Left cardiac atrium (tissue), 4 donors: ENCODE data around the gene NIPBL. TPM values are rescaled to one million over a fixed set of nuclear protein-coding genes. Genes with fewer than 3 reads are reported as not detected.
A peak's percentile ranks its signal among the peaks of the same experiment; 100 is the strongest.
"Not testable (repeated sequence)": the region's sequence is repeated elsewhere in the genome, so short reads cannot be mapped to it uniquely, and the experiment has no call there.

Experiments used
- ATAC-seq, 2 donors: fragments of 200-7000 bp; cut with Tn5 transposase; one replicate each; pipeline ENCODE4 v1.9.1; 2020; ENCODE audit warnings: mild to moderate bottlenecking in 2 of 2, moderate library complexity in 2 of 2
- DNase-seq: peaks from one replicate; pipeline ENCODE4 v3.0.0-alpha.2; 2020
- intact Hi-C, 2 donors: fragments of 100-400 bp; cut with DNase I; formaldehyde crosslinking; loops; one replicate each; pipeline versions ENCODE4 v1.14.1 to v1.15.1; 2022 to 2023
- total RNA-seq, 2 donors: library from RNA; stranded (reverse); fragmentation: NEBNext Ultra II Directional; extraction: Animal tissue kit (Norgen Biotek cat#: 25700); gene quantifications; one replicate each; pipeline ENCODE4 v1.2.1, GENCODE V29; 2021
- donor health status: DM: no; HTN: yes; CAD: no.
- donor health status: DM: no; HTN: yes; CAD: no; lungs with severe emphysema.
- donor health status: DM: yes; HTN: yes; CAD: no.
- donor health status: Dilated cardiomyopathy.

Gene NIPBL
- total RNA-seq, 2 donors from 2014 or later = 40.2 to 46.6 TPM

GRCh38 chr5:36877667-36878391 is 1.3 kb downstream of the NIPBL start:
- ATAC-seq (no peak), DNase-seq (no peak)
- intact Hi-C loops = loop anchor here (5.0 to 10.0 kb wide), 2 partner anchors 64 to 67 kb away; no protein-coding TSS in a partner anchor

GRCh38 chr5:36878392-36879082 is 2.0 kb downstream of the NIPBL start:
- intact Hi-C loops = loop anchor here (5.0 to 10.0 kb wide), 2 partner anchors 64 to 66 kb away; no protein-coding TSS in a partner anchor
- no peak for DNase-seq
- no peak for ATAC-seq

GRCh38 chr5:36879274-36880033 is 2.9 kb downstream of the NIPBL start:
- intact Hi-C loops = loop anchor here (5.0 to 10.0 kb wide), 2 partner anchors 63 to 65 kb away; no protein-coding TSS in a partner anchor
- no peak for DNase-seq
- no peak for ATAC-seq

GRCh38 chr5:36880761-36881160 is 4.2 kb downstream of the NIPBL start:
- no peak for ATAC-seq
- DNase-seq = no peak
- intact Hi-C loops = no loop called here

GRCh38 chr5:36881304-36881703 is 4.7 kb downstream of the NIPBL start:
- intact Hi-C loops = no loop called here
- ATAC-seq (no peak), DNase-seq (no peak)

- intact Hi-C loops = no loop called here
- ATAC-seq (no peak), DNase-seq (no peak)
Observed at GRCh38 chr5:36881807-36882206, 5.2 kb downstream of the NIPBL start.

GRCh38 chr5:36882250-36882649 is 5.7 kb downstream of the NIPBL start:
- intact Hi-C loops = no loop called here
- DNase-seq (no peak), ATAC-seq (no peak)

GRCh38 chr5:36883894-36884462 is 7.4 kb downstream of the NIPBL start:
- ATAC-seq (no peak), DNase-seq (no peak)
- intact Hi-C loops = no loop called here

GRCh38 chr5:36885149-36885548 is 8.6 kb downstream of the NIPBL start:
- intact Hi-C loops = no loop called here
- DNase-seq (no peak), ATAC-seq (peak in 1 of 2 donors; percentile 27)

- intact Hi-C loops = no loop called here
- ATAC-seq (no peak), DNase-seq (no peak)
Observed at GRCh38 chr5:36885566-36886485, 9.3 kb downstream of the NIPBL start.

- intact Hi-C loops = no loop called here
- no peak for ATAC-seq
Observed at GRCh38 chr5:36886791-36887190, 10.2 kb downstream of the NIPBL start.

GRCh38 chr5:36887532-36887931 is 11.0 kb downstream of the NIPBL start:
- ATAC-seq (no peak), DNase-seq (no peak)
- intact Hi-C loops = no loop called here

More at GRCh38 chr5:36886791-36887190, 10.2 kb downstream of the NIPBL start:
- no peak for DNase-seq

- intact Hi-C loops = no loop called here
- no peak for ATAC-seq
Observed at GRCh38 chr5:36888303-36888702, 11.7 kb downstream of the NIPBL start.

GRCh38 chr5:36889264-36889663 is 12.7 kb downstream of the NIPBL start:
- ATAC-seq (no peak), DNase-seq (no peak)
- intact Hi-C loops = no loop called here

More at GRCh38 chr5:36888303-36888702, 11.7 kb downstream of the NIPBL start:
- no peak for DNase-seq

GRCh38 chr5:36891266-36891665 is 14.7 kb downstream of the NIPBL start:
- no peak for DNase-seq
- intact Hi-C loops = no loop called here
- no peak for ATAC-seq

- ATAC-seq, intact Hi-C loops, DNase-seq: not testable (repeated sequence)
Observed at GRCh38 chr5:36892085-36892830, 15.7 kb downstream of the NIPBL start.

- ATAC-seq (no peak), DNase-seq (no peak)
- intact Hi-C loops = no loop called here
Observed at GRCh38 chr5:36894954-36895353, 18.4 kb downstream of the NIPBL start.

- intact Hi-C loops = no loop called here
- no peak for DNase-seq
- no peak for ATAC-seq
Observed at GRCh38 chr5:36896476-36896875, 19.9 kb downstream of the NIPBL start.
